Measurements from ENCODE around the gene NF1.

The NF1 gene

DNA sequence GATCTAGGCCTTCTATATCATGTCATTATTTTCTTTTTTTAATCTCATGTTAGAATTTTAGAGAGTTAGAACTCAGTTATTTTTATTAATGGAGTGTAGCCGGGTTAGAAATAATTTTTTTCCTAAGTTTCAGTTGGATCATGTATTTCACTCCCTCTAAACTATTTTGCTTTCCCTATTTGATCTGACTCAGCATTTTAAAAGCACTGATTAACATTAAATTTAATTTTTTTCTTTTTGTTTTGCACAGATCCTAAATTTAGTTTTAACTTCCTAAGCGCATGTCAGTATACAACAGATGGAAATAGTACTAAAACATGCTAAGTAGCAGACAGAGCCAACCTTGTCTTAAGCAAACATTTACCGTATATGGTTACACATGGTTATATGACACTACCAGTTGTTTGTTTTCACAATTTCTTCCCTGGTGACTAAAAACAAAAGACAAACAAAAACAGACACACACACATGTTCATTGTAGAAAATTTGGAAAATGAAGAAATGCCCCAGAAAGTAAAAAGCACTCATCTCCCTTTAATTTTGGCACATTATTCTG, 263.1 kb downstream of the NF1 start:
- H3K36me3 ChIP-seq (ENCODE audit: low read length) = peaks cover 13% of the 10 kb centered on the region
- no peak overlapping the region for H3K4me2 ChIP-seq (ENCODE audit: low read depth, low read length, poor library complexity, severe bottlenecking)
- H3K9me3 ChIP-seq (ENCODE audit: insufficient read depth, low read length) = no peaks in the 10 kb centered on the region
- no peak overlapping the region for H2AFZ ChIP-seq (ENCODE audit: low read depth, low read length, severe bottlenecking)
- no peaks in the 10 kb centered on the region for H3K27me3 ChIP-seq (ENCODE audit: low read length)
- H3K27ac ChIP-seq (ENCODE audit: low read depth, low read length) = no peak overlapping the region
- H3K9ac ChIP-seq (ENCODE audit: low read length) = no peak overlapping the region
- no peaks in the 10 kb centered on the region for H4K20me1 ChIP-seq (ENCODE audit: low read depth, low read length)
- no peak for TF ChIP-seq EZH2phosphoT487 (conservative IDR thresholded peaks at IDR 0.05; ENCODE audit: low read length)
- TF ChIP-seq, protein P1, sequence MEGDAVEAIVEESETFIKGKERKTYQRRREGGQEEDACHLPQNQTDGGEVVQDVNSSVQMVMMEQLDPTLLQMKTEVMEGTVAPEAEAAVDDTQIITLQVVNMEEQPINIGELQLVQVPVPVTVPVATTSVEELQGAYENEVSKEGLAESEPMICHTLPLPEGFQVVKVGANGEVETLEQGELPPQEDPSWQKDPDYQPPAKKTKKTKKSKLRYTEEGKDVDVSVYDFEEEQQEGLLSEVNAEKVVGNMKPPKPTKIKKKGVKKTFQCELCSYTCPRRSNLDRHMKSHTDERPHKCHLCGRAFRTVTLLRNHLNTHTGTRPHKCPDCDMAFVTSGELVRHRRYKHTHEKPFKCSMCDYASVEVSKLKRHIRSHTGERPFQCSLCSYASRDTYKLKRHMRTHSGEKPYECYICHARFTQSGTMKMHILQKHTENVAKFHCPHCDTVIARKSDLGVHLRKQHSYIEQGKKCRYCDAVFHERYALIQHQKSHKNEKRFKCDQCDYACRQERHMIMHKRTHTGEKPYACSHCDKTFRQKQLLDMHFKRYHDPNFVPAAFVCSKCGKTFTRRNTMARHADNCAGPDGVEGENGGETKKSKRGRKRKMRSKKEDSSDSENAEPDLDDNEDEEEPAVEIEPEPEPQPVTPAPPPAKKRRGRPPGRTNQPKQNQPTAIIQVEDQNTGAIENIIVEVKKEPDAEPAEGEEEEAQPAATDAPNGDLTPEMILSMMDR (IDR thresholded peaks at IDR 0.05; ENCODE audit: insufficient read depth, low read length, poor library complexity, severe bottlenecking) = no peak
- H3K79me2 ChIP-seq (ENCODE audit: insufficient read depth, low read length) = no peaks in the 10 kb centered on the region
- H3F3A ChIP-seq (ENCODE audit: insufficient read depth) = no peaks in the 10 kb centered on the region
- H3K4me3 ChIP-seq (ENCODE audit: insufficient read depth, low read length, poor library complexity, severe bottlenecking) = no peak overlapping the region
- H3K9me2 ChIP-seq (replicated peaks; ENCODE audit: insufficient read depth, low read length) = no peaks in the 10 kb centered on the region

- Histone ChIP-seq H3K4me2 (ENCODE audit: low read depth, low read length, poor library complexity, severe bottlenecking) (no peak overlapping the region), H3K9me3 (ENCODE audit: insufficient read depth, low read length) (no peaks in the 10 kb centered on the region), H2AFZ (ENCODE audit: low read depth, low read length, severe bottlenecking) (no peak overlapping the region), H3K36me3 (ENCODE audit: low read length) (peaks cover 5% of the 10 kb centered on the region; the same call in 1 of the 2 replicates), H4K20me1 (ENCODE audit: low read depth, low read length) (no peaks in the 10 kb centered on the region), H3K9ac (ENCODE audit: low read length) (no peak overlapping the region), H3F3A (ENCODE audit: insufficient read depth) (no peaks in the 10 kb centered on the region), H3K79me2 (ENCODE audit: insufficient read depth, low read length) (no peaks in the 10 kb centered on the region), H3K27me3 (ENCODE audit: low read length) (no peaks in the 10 kb centered on the region), H3K9me2 (replicated peaks; ENCODE audit: insufficient read depth, low read length) (no peaks in the 10 kb centered on the region), H3K4me3 (ENCODE audit: insufficient read depth, low read length, poor library complexity, severe bottlenecking) (no peak overlapping the region), H3K27ac (ENCODE audit: low read depth, low read length) (no peak overlapping the region)
- TF ChIP-seq EZH2phosphoT487 (conservative IDR thresholded peaks at IDR 0.05; ENCODE audit: low read length) = no peak
These were observed 269.2 kb downstream of the NF1 start for GRCh38 chr17:31364012-31364411.

- H3K79me2 ChIP-seq (ENCODE audit: insufficient read depth, low read length) = no peaks in the 10 kb centered on the region
- no peaks in the 10 kb centered on the region for H3K9me2 ChIP-seq (replicated peaks; ENCODE audit: insufficient read depth, low read length)
- peaks cover 5% of the 10 kb centered on the region; the same call in 1 of the 2 replicates for H3K36me3 ChIP-seq (ENCODE audit: low read length)
These were observed 271.3 kb downstream of the NF1 start for GRCh38 chr17:31366088-31366487.

DNA sequence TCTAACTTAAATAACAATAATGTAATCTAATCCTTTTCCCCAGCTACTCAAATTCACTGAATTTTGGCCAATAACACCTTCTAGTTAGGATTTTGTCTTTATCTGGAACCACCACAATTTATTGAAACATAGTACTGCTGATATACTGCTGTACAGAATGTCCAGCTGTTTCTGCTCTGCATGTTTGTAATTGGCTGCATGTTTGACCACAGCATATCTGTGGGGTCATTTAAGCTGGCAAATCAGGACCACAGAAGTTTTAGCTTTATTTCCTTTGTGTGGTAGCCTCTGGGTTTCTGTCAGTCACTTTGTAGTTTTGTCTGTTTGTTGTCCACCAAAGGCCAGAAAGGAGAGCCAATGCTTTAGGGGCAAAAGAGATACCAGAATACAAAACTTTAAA, 274.5 kb downstream of the NF1 start:
- Histone ChIP-seq H3K27ac (ENCODE audit: low read depth, low read length) (no peak overlapping the region), H3K9me2 (replicated peaks; ENCODE audit: insufficient read depth, low read length) (no peaks in the 10 kb centered on the region), H3K36me3 (ENCODE audit: low read length) (no peaks in the 10 kb centered on the region), H4K20me1 (ENCODE audit: low read depth, low read length) (no peaks in the 10 kb centered on the region), H3K4me2 (ENCODE audit: low read depth, low read length, poor library complexity, severe bottlenecking) (no peak overlapping the region), H3K9me3 (ENCODE audit: insufficient read depth, low read length) (no peaks in the 10 kb centered on the region), H3K27me3 (ENCODE audit: low read length) (no peaks in the 10 kb centered on the region), H3K9ac (ENCODE audit: low read length) (no peak overlapping the region), H2AFZ (ENCODE audit: low read depth, low read length, severe bottlenecking) (no peak overlapping the region), H3K4me3 (ENCODE audit: insufficient read depth, low read length, poor library complexity, severe bottlenecking) (no peak overlapping the region), H3F3A (ENCODE audit: insufficient read depth) (0 out of 2 replicates have a peak, but pooled peaks cover 4% of the 10 kb centered on the region), H3K79me2 (ENCODE audit: insufficient read depth, low read length) (no peaks in the 10 kb centered on the region)
- TF ChIP-seq, protein P1 (IDR thresholded peaks at IDR 0.05; ENCODE audit: insufficient read depth, low read length, poor library complexity, severe bottlenecking) = no peak
- TF ChIP-seq EZH2phosphoT487 (conservative IDR thresholded peaks at IDR 0.05; ENCODE audit: low read length) = no peak

More at GRCh38 chr17:31366088-31366487, 271.3 kb downstream of the NF1 start:
- no peak overlapping the region for H3K4me2 ChIP-seq (ENCODE audit: low read depth, low read length, poor library complexity, severe bottlenecking)
- H3F3A ChIP-seq (ENCODE audit: insufficient read depth) = no peaks in the 10 kb centered on the region
- no peak overlapping the region for H3K4me3 ChIP-seq (ENCODE audit: insufficient read depth, low read length, poor library complexity, severe bottlenecking)
- H3K27me3 ChIP-seq (ENCODE audit: low read length) = no peaks in the 10 kb centered on the region
- H3K9me3 ChIP-seq (ENCODE audit: insufficient read depth, low read length) = no peaks in the 10 kb centered on the region
- TF ChIP-seq, protein P1 (IDR thresholded peaks at IDR 0.05; ENCODE audit: insufficient read depth, low read length, poor library complexity, severe bottlenecking) = no peak
- TF ChIP-seq EZH2phosphoT487 (conservative IDR thresholded peaks at IDR 0.05; ENCODE audit: low read length) = no peak
- no peak overlapping the region for H2AFZ ChIP-seq (ENCODE audit: low read depth, low read length, severe bottlenecking)
- H3K9ac ChIP-seq (ENCODE audit: low read length) = no peak overlapping the region
- H3K27ac ChIP-seq (ENCODE audit: low read depth, low read length) = no peak overlapping the region
- no peaks in the 10 kb centered on the region for H4K20me1 ChIP-seq (ENCODE audit: low read depth, low read length)

Measured in SU-DHL-6 (cell line).